Stimulated activated CD4-positive, alpha-beta T cell treated with anti-CD3 and anti-CD28 coated beads, Interleukin-12 subunit alpha, Interleukin-12 subunit beta, amount 100 ng/mL, for 24 hours (primary cell): ENCODE data around the gene SURF4.

ENCODE experiments used
- DNase-seq, 2 experiments: peaks; one replicate each; pipeline ENCODE4 v3.0.0-alpha.2; 2020; ENCODE audit warnings: low read depth in 2 of 2

SURF4 gene

GRCh38 chr9:133352635-133353340, 23.1 kb downstream of the SURF4 start:
- DNase-seq, result no peak

GRCh38 chr9:133351908-133352634, 23.8 kb downstream of the SURF4 start:
- DNase-seq, result no peak

- DNase-seq, result no peak
These were observed 24.3 kb downstream of the SURF4 start for GRCh38 chr9:133351526-133351907.

- no peak for DNase-seq
These were observed 25.8 kb downstream of the SURF4 start for GRCh38 chr9:133349965-133350616.

GRCh38 chr9:133348718-133349573, 26.9 kb downstream of the SURF4 start:
- no peak for DNase-seq

- peak; percentile 84 to 91 for DNase-seq
These were observed 27.7 kb downstream of the SURF4 start, which contains the start of the genes MED22 and RPL7A for GRCh38 chr9:133347985-133348717. MED22 (minus strand) TSS chr9:133348131; CDS start chr9:133346662, 1,469 bp downstream. RPL7A (plus strand) TSS chr9:133348218; CDS start chr9:133348244, 26 bp downstream.

GRCh38 chr9:133347515-133347984, 28.3 kb downstream of the SURF4 start:
- DNase-seq, result no peak

GRCh38 chr9:133346021-133346785, 29.7 kb downstream of the SURF4 start:
- no peak for DNase-seq

- no peak for DNase-seq
These were observed 30.3 kb downstream of the SURF4 start for GRCh38 chr9:133345596-133345995.

- no peak for DNase-seq
These were observed 30.9 kb downstream of the SURF4 start for GRCh38 chr9:133344979-133345378.

GRCh38 chr9:133344071-133344470, 31.8 kb downstream of the SURF4 start:
- DNase-seq, result no peak

- DNase-seq, result no peak
These were observed 33.3 kb downstream of the SURF4 start for GRCh38 chr9:133342570-133342969.

GRCh38 chr9:133342069-133342406, 33.8 kb downstream of the SURF4 start:
- no peak for DNase-seq

- no peak for DNase-seq
These were observed 34.3 kb downstream of the SURF4 start for GRCh38 chr9:133341369-133342068.

- no peak for DNase-seq
These were observed 34.9 kb downstream of the SURF4 start for GRCh38 chr9:133340916-133341315.

GRCh38 chr9:133340256-133340655, 35.6 kb downstream of the SURF4 start:
- no peak for DNase-seq

GRCh38 chr9:133339641-133340040, 36.2 kb downstream of the SURF4 start:
- DNase-seq, result no peak

- DNase-seq, result peak; percentile 93
These were observed 39.7 kb downstream of the SURF4 start, which contains the start of gene SURF6 for GRCh38 chr9:133335924-133336811. SURF6 (minus strand) TSS chr9:133336188; CDS start chr9:133336132, 56 bp downstream.
